Measurements from ENCODE around the gene OR11G2. TPM values are rescaled to one million over a fixed set of nuclear protein-coding genes. Genes with fewer than 3 reads are reported as not detected.
"Not testable (repeated sequence)": the region's sequence is repeated elsewhere in the genome, so short reads cannot be mapped to it uniquely, and the experiment has no call there.

Gene OR11G2
- total RNA-seq (not detected), polyA plus RNA-seq (not detected)

GRCh38 chr14:20190596-20190995 lies at the start of gene OR11G2:
Gene OR11G2, plus strand, starts transcription at chr14:20190896. Its CDS starts 6,542 bp downstream, at chr14:20197438.
- no peaks in the 10 kb centered on the region for H3K4me1 ChIP-seq
- DNase-seq: no peak
- WGBS, 2 donors: 52 to 58% methylated on average over 1 of the region's 1 CpG
- H3K27me3 ChIP-seq: no peaks in the 10 kb centered on the region
- no peak within 1 kb of the TSS for H3K27ac ChIP-seq
- H3K36me3 ChIP-seq: no peaks in the 10 kb centered on the region
- intact Hi-C loops (cut with DNase I): no loop called here
- TF ChIP-seq CTCF (IDR thresholded peaks at IDR 0.05) (no peak), POLR2AphosphoS5 (IDR thresholded peaks at IDR 0.05) (no peak), POLR2A (IDR thresholded peaks at IDR 0.05) (no peak), EP300 (IDR thresholded peaks at IDR 0.05) (no peak)
- no peak within 1 kb of the TSS for H3K4me3 ChIP-seq
- H3K9me3 ChIP-seq: no peaks in the 10 kb centered on the region

GRCh38 chr14:20143911-20144310 lies 46.8 kb upstream of the OR11G2 start:
- H3K4me1 ChIP-seq: no peaks in the 10 kb centered on the region
- no peaks in the 10 kb centered on the region for H3K27me3 ChIP-seq
- TF ChIP-seq POLR2A (IDR thresholded peaks at IDR 0.05) (no peak), EP300 (IDR thresholded peaks at IDR 0.05) (no peak), CTCF (IDR thresholded peaks at IDR 0.05) (no peak), POLR2AphosphoS5 (IDR thresholded peaks at IDR 0.05) (no peak)
- no peaks in the 10 kb centered on the region for H3K9me3 ChIP-seq
- 37 to 38% methylated on average over 7 of the region's 7 CpGs for WGBS, 2 donors
- H3K36me3 ChIP-seq: no peaks in the 10 kb centered on the region
- no peak for DNase-seq
- H3K27ac ChIP-seq: no peak overlapping the region
- H3K4me3 ChIP-seq: no peak overlapping the region
- intact Hi-C loops (cut with DNase I): no loop called here

GRCh38 chr14:20144820-20145219 lies 45.9 kb upstream of the OR11G2 start:
- no peak overlapping the region for H3K27ac ChIP-seq
- 58 to 64% methylated on average over 1 of the region's 1 CpG for WGBS, 2 donors
- intact Hi-C loops (cut with DNase I): no loop called here
- H3K4me1 ChIP-seq: no peaks in the 10 kb centered on the region
- no peak for DNase-seq
- H3K4me3 ChIP-seq: no peak overlapping the region
- H3K27me3 ChIP-seq: no peaks in the 10 kb centered on the region
- H3K9me3 ChIP-seq: peaks cover 0 to 3% (median 0%) of the 10 kb centered on the region in 4 donors
- TF ChIP-seq CTCF (IDR thresholded peaks at IDR 0.05) (no peak), EP300 (IDR thresholded peaks at IDR 0.05) (no peak), POLR2AphosphoS5 (IDR thresholded peaks at IDR 0.05) (no peak), POLR2A (IDR thresholded peaks at IDR 0.05) (no peak)
- H3K36me3 ChIP-seq: no peaks in the 10 kb centered on the region

DNA sequence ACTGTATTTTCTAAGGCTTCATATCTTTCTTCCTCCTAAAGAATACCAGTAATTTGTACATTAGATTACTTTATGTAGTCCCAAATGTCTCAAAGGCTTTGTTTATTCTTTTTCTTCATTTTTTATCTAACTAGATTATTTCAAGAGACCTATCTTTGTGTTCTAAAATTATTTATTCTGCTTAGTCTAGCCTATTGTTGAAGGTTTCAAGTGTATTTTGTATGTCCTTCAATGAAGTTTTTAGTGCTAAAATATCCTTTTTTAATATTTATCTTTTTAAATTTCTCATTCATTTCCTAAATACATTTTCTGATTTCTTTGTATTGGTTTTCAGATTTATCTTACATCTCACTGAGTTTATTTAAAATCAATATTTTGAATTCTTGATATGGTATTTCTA lies 26.2 kb upstream of the OR11G2 start:
- Histone ChIP-seq H3K36me3 (no peaks in the 10 kb centered on the region), H3K4me1 (no peaks in the 10 kb centered on the region), H3K27me3 (no peaks in the 10 kb centered on the region), H3K9me3 (peaks cover 0 to 6% (median 6%) of the 10 kb centered on the region in 4 donors), H3K4me3 (no peak overlapping the region), H3K27ac (no peak overlapping the region)
- TF ChIP-seq CTCF (IDR thresholded peaks at IDR 0.05) (no peak), POLR2AphosphoS5 (IDR thresholded peaks at IDR 0.05) (no peak), POLR2A (IDR thresholded peaks at IDR 0.05) (no peak), EP300 (IDR thresholded peaks at IDR 0.05) (no peak)
- intact Hi-C loops (cut with DNase I): no loop called here
- no peak for DNase-seq

DNA sequence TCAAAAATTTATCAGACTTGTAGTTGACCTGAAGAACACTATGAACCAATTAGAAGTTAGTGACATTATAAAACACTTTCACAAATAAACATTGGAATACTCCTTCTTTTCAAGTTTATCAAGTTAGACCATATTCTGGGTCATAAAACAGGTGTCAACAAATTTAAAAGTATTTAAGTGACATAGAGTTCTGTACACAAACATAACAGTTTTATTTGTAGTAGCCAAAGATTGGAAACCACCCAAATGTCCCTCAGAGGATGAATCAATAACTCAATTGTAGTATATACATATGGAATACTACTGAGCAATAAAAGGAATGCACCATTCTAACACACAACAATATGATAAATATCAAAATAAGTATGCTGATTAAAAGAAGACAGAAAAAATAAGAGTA lies 23.6 kb upstream of the OR11G2 start:
- TF ChIP-seq EP300 (IDR thresholded peaks at IDR 0.05): no peak
- TF ChIP-seq CTCF (IDR thresholded peaks at IDR 0.05): no peak
- no peak for TF ChIP-seq POLR2AphosphoS5 (IDR thresholded peaks at IDR 0.05)
- no peak for TF ChIP-seq POLR2A (IDR thresholded peaks at IDR 0.05)
- DNase-seq: no peak
- Histone ChIP-seq H3K4me3 (no peak overlapping the region), H3K9me3 (peaks cover 0 to 6% (median 6%) of the 10 kb centered on the region in 4 donors), H3K4me1 (no peaks in the 10 kb centered on the region), H3K36me3 (no peaks in the 10 kb centered on the region), H3K27me3 (no peaks in the 10 kb centered on the region), H3K27ac (no peak overlapping the region)
- intact Hi-C loops (cut with DNase I): no loop called here

DNA sequence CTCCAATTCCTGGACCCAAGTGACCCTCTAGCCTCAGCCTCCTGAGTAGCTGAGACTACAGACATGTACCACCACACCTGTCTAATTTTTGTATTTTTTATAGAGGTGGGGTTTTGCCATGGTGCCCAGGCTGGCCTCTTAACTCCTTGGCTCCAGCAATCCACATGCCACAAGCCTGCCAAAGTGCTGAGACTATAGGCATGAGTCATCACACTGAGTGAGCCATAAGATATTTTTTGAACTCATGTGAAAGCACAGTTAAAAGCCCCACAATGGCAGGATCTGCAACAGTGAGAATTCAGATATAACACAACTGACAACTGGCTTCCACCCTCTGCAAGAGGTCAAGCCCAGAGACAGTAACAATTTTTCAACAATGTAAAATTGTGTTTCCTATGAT lies 20.8 kb upstream of the OR11G2 start:
- H3K27ac ChIP-seq; DNase-seq; H3K36me3 ChIP-seq; intact Hi-C loops (cut with DNase I); H3K27me3 ChIP-seq; H3K4me3 ChIP-seq; H3K9me3 ChIP-seq; H3K4me1 ChIP-seq: not testable (repeated sequence)

DNA sequence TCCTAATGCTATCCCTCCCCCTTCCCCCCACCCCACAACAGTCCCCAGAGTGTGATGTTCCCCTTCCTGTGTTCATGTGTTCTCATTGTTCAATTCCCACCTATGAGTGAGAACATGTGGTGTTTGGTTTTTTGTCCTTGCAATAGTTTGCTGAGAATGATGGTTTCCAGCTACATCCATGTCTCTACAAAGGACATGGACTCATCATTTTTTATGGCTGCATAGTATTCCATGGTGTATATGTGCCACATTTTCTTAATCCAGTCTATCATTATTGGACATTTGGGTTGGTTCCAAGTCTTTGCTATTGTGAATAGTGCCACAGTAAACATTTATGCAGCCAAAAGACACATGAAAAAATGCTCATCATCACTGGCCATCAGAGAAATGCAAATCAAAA lies 16.5 kb upstream of the OR11G2 start:
- H3K27ac ChIP-seq; H3K27me3 ChIP-seq; H3K9me3 ChIP-seq; DNase-seq; H3K4me1 ChIP-seq; intact Hi-C loops (cut with DNase I); H3K36me3 ChIP-seq; H3K4me3 ChIP-seq: not testable (repeated sequence)

Data from sigmoid colon (tissue), 7 donors.